OCI-LY1 (cell line): Measurements from ENCODE around the gene FMN2.

Experiments
- H2AFZ ChIP-seq: fragments of 200-600 bp; sonication (generic), shearing (Covaris generic); 2 replicates; pipeline ENCODE4 v1.6.0; 2014; ENCODE audit warnings: antibody characterized with exemption, mild to moderate bottlenecking, low read length
- H3F3A ChIP-seq: fragments of 200-600 bp; sonication (generic), shearing (Covaris generic); 2 replicates; pipeline ENCODE4 v1.6.0; 2014; ENCODE audit warnings: mild to moderate bottlenecking, antibody characterized with exemption, low read length, moderate library complexity; ENCODE audit not compliant: insufficient read depth
- H3K27ac ChIP-seq: fragments of 200-600 bp; sonication (generic); 2 replicates; pipeline ENCODE4 v1.5.1; 2014; ENCODE audit warnings: low read length, mixed run types, mild to moderate bottlenecking, low read depth; ENCODE audit not compliant: poor library complexity, severe bottlenecking
- H3K27me3 ChIP-seq: fragments of 200-600 bp; sonication (generic); 2 replicates; pipeline ENCODE4 v1.6.0; 2014; ENCODE audit warnings: antibody characterized with exemption, mild to moderate bottlenecking, low read length, moderate library complexity; ENCODE audit not compliant: insufficient read depth
- H3K36me3 ChIP-seq: fragments of 200-600 bp; sonication (generic); 2 replicates; pipeline ENCODE4 v1.6.1; 2014; ENCODE audit warnings: mild to moderate bottlenecking, antibody characterized with exemption, low read length, moderate library complexity, mixed read lengths; ENCODE audit not compliant: insufficient read depth
- H3K4me1 ChIP-seq: fragments of 200-600 bp; sonication (generic); 2 replicates; pipeline ENCODE4 v1.5.1; 2014; ENCODE audit warnings: mild to moderate bottlenecking, low read length, moderate library complexity; ENCODE audit not compliant: insufficient read depth, severe bottlenecking
- H3K4me2 ChIP-seq: fragments of 200-600 bp; sonication (generic), shearing (Covaris generic); 2 replicates; pipeline ENCODE4 v1.6.1; 2014; ENCODE audit warnings: low read length
- H3K4me3 ChIP-seq: fragments of 200-600 bp; sonication (generic); 2 replicates; pipeline ENCODE4 v1.5.1; 2014; ENCODE audit warnings: low read length, low read depth, mild to moderate bottlenecking, mixed read lengths; ENCODE audit not compliant: poor library complexity, severe bottlenecking
- H3K79me2 ChIP-seq: fragments of 200-600 bp; shearing (Covaris generic); 2 replicates; pipeline ENCODE4 v1.6.1; 2016; ENCODE audit warnings: mixed run types, low read length, mixed read lengths; ENCODE audit not compliant: insufficient read depth
- H3K9ac ChIP-seq: fragments of 200-600 bp; sonication (generic), shearing (Covaris generic); 2 replicates; pipeline ENCODE4 v1.6.1; 2014; ENCODE audit warnings: mild to moderate bottlenecking, low read length, mixed read lengths
- H3K9me2 ChIP-seq: fragments of 200-600 bp; sonication (generic), shearing (Covaris generic); 2 replicates; pipeline ENCODE4 v1.6.1; 2014; ENCODE audit warnings: low read depth, mild to moderate bottlenecking, low read length, mixed read lengths
- H3K9me3 ChIP-seq: fragments of 200-600 bp; shearing (Covaris generic); 2 replicates; pipeline ENCODE4 v1.6.1; 2014; ENCODE audit warnings: low read length, mixed read lengths
- H4K20me1 ChIP-seq: fragments of 200-600 bp; sonication (generic), shearing (Covaris generic); 2 replicates; pipeline ENCODE4 v1.6.0; 2016; ENCODE audit warnings: mild to moderate bottlenecking, low read length; ENCODE audit not compliant: insufficient read depth
- EZH2 ChIP-seq: fragments of 200-600 bp; sonication (generic), shearing (Covaris generic); IDR thresholded peaks from 2 replicates; pipeline ENCODE4 v1.8.0; 2017; ENCODE audit warnings: borderline replicate concordance, mixed run types, mild to moderate bottlenecking, antibody characterized with exemption, low read length, moderate library complexity, mixed read lengths
- TF ChIP-seq, protein P1 (sequence below): fragments of 200-600 bp; sonication (generic), shearing (Covaris generic); IDR thresholded peaks from 2 replicates; pipeline ENCODE4 v1.5.1; 2017; ENCODE audit warnings: mild to moderate bottlenecking, antibody characterized with exemption, low read length, moderate library complexity, mixed read lengths

Gene FMN2

GRCh38 chr1:240284656-240285414, 193.2 kb downstream of the FMN2 start:
- no peaks in the 10 kb centered on the region for H3K4me1 ChIP-seq
- H3K4me2 ChIP-seq = no peak overlapping the region
- H3K4me3 ChIP-seq = no peak overlapping the region
- H3K27ac ChIP-seq = no peak overlapping the region
- no peak overlapping the region for H2AFZ ChIP-seq
- no peaks in the 10 kb centered on the region for H3K27me3 ChIP-seq
- no peaks in the 10 kb centered on the region for H3K36me3 ChIP-seq
- no peaks in the 10 kb centered on the region for H3K79me2 ChIP-seq
- no peak overlapping the region for H3K9ac ChIP-seq
- no peaks in the 10 kb centered on the region for H4K20me1 ChIP-seq
- H3K9me3 ChIP-seq = no peaks in the 10 kb centered on the region
- TF ChIP-seq EZH2 = no peak
- TF ChIP-seq, protein P1, sequence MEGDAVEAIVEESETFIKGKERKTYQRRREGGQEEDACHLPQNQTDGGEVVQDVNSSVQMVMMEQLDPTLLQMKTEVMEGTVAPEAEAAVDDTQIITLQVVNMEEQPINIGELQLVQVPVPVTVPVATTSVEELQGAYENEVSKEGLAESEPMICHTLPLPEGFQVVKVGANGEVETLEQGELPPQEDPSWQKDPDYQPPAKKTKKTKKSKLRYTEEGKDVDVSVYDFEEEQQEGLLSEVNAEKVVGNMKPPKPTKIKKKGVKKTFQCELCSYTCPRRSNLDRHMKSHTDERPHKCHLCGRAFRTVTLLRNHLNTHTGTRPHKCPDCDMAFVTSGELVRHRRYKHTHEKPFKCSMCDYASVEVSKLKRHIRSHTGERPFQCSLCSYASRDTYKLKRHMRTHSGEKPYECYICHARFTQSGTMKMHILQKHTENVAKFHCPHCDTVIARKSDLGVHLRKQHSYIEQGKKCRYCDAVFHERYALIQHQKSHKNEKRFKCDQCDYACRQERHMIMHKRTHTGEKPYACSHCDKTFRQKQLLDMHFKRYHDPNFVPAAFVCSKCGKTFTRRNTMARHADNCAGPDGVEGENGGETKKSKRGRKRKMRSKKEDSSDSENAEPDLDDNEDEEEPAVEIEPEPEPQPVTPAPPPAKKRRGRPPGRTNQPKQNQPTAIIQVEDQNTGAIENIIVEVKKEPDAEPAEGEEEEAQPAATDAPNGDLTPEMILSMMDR = no peak
- H3K9me2 ChIP-seq = no peaks in the 10 kb centered on the region
- no peaks in the 10 kb centered on the region for H3F3A ChIP-seq

GRCh38 chr1:240285540-240285939, 193.9 kb downstream of the FMN2 start:
- Histone ChIP-seq H3K4me3 (no peak overlapping the region), H3K27me3 (no peaks in the 10 kb centered on the region), H3F3A (no peaks in the 10 kb centered on the region), H3K9me3 (no peaks in the 10 kb centered on the region), H3K36me3 (no peaks in the 10 kb centered on the region), H3K9me2 (no peaks in the 10 kb centered on the region), H3K4me1 (no peaks in the 10 kb centered on the region), H4K20me1 (no peaks in the 10 kb centered on the region), H2AFZ (no peak overlapping the region), H3K79me2 (no peaks in the 10 kb centered on the region), H3K4me2 (no peak overlapping the region), H3K9ac (no peak overlapping the region), H3K27ac (no peak overlapping the region)
- TF ChIP-seq, protein P1 = no peak

GRCh38 chr1:240287722-240288121, 196.0 kb downstream of the FMN2 start:
- Histone ChIP-seq H3K36me3 (no peaks in the 10 kb centered on the region), H2AFZ (no peak overlapping the region), H3K27ac (no peak overlapping the region), H3K27me3 (no peaks in the 10 kb centered on the region), H3K9me3 (no peaks in the 10 kb centered on the region), H3K79me2 (no peaks in the 10 kb centered on the region), H3K4me2 (no peak overlapping the region), H3K4me3 (no peak overlapping the region), H3K4me1 (no peaks in the 10 kb centered on the region), H4K20me1 (no peaks in the 10 kb centered on the region), H3F3A (no peaks in the 10 kb centered on the region), H3K9me2 (no peaks in the 10 kb centered on the region), H3K9ac (no peak overlapping the region)
- TF ChIP-seq, protein P1 = no peak
- TF ChIP-seq EZH2 = no peak
